Activated T-helper 1 cell treated with Interleukin-2 at 50 U/mL for 16 hours (primary cell): ENCODE data around the gene IGF2.

Experiments used
- DNase-seq: peaks from one replicate; pipeline ENCODE4 v3.0.0-alpha.2; 2020; ENCODE audit warnings: low read depth

Gene IGF2

DNA sequence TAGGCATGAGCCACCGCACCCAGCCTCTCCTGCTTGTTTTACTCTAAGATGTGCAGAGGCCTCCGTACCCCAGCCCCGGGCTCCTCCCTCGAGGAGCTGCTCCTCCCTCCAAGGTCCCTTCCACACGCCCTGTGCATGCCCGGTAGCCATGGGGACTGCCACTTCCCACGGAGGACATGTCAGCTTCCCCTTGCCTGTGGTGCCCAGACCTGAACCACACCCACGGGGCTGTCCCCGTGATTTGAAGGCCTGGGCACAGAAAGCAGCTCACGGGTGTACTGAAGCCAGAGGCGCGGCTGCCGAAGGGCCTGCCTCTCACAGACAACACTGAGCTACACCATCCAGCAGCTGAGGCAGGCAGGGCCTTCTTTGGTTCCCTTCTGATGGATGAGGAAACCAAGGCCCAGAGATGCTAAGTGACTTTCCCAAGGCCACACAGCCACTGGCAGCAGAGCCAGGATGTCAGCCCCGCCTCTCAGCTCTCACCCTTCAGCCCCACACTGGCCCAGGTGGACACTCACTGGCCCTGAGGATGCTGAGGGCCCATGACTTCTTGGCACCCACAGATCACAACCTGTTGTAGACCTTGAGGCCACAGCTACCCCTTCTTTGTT is 14.5 kb upstream of the IGF2 start:
- DNase-seq, result no peak

DNA sequence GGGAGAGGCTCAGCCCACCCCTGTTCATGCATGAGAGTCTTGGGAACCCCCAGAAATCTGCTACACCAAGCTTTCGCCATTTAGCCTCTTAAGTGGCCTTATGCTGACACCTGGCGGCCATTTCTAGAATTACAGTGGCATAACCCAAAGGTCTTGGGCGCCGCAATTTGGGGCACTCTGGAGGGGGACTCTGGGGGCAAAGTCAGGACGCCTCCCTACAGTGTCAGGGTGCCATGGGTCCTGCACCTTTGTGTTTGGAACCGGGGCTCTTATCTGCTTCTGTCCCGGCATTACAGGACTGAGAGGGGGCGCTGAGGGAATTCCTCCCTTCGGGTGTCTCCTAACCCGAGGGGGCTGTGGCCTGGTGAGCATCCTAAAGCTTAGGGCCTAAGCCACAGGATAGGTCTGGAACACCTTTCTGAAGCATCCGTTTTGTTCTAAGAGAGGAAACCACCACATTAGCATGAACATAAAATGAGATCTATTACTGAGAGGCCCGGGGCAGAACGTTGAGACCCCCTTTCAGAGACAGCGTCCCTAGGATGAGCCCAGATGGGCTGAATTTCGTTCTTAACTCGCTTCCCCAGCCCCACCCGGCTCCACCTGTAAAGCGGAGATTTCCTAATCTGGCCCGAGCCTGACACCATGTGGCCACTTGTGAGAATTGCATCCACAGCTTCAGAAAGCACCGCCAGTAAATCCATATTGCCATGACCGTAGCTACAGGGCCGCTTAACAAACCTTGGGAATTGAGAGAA is 12.5 kb upstream of the IGF2 start:
- DNase-seq, result peak; percentile 58

DNA sequence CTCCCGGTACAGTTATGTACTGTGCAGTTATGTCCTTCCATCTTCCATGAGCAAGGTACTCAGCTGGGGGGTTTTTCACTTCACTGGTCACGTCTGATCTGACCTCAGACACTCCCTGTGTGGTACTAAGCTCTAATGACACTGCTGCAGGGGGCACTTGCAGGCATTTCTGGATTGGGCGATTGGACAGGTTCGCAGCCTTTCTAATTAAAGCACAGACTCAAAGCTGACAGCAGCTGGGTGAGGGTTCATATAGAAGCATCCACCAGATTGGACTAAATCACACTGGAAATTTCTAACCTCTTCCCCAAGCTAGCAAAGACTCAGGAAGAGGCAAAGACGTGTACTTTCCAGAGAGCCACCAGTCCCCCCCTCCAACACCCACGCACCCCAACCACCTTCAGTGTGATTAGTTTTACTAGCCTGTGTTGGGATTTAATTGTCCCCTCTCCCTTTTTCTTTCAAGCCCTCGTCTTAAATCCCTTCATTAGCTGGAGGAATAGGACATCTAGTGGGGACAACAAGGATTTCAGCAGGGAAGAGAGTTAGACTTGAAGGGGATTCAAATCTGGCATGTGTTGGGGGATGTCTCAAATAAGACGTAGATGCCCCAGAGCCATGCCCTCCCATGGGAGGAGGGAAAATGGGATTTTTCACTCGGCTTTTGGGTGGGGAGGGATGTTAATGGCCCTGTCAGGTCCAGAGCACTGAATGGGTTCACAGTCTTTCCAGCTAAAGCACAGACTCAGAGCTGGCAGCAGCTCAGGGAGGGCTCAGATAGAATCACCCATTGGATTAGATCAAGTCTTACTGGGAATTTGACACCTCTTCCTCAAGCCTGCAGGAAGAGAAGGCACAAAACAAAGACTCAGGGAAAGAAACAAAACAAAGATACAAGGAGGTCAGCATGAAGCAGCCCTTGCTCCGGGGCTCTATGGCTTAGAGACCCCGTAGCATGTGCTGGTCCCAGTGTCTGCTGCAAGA is 11.0 kb upstream of the IGF2 start:
- no peak for DNase-seq

DNA sequence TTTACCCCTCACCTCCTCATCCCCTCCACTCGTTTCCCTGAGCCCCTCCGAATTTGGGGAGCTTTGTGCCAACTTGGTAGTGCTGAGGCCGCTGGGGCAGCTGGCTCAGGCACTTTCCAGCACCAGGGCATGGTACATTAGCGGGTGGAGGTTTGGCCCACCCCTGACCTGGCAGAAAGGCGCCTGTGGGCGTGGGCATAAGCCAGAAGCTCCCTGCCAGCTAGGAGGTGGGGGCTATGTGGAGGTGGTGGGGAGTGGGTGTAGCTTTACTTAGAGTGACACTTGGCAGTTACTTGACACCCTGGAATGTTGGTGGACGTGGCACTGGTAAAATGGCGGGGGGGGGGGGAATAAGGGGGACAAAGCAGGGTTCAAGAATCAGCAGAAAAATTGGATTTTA is 10.3 kb upstream of the IGF2 start:
- no peak for DNase-seq

DNA sequence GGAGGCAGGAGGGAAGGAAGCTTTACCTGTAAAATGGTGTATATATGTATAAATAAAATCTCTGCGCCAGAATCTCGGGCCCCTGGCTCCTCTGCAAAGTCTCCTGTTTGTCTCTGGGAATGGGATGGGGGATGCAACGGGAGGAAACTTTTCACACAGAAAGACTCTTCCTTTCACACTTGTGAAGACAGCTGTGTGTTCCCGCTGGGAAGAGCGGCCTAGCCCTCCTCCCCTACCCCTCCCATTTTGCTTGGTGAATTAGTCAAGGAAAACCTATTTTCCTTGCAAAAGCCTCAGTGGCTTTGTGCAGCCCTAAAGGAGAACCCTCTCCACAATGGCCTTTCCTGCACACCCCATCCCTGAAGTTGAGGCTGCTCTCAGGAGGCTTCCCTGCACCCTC is 9.4 kb upstream of the IGF2 start:
- DNase-seq, result no peak

DNA sequence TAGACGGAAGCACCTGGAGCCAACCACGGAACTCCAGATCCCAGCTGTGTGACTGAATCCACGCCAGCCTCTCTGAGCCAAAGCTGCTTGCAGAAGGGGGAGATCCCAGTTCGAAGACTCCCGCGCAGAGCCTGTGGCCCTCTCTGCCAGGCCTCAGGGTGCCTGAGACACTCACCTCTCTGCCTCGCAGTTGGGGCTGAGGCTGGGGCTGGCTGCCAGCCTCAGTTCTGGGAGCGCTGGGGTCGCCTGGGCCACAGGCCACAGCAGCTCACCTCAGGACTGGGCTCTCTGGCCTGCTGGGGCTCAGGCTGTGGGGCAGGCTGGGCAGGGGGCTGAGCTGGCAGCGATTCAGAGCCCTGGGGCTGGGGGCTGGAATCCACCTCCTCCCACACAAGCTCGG is 8.2 kb upstream of the IGF2 start:
- no peak for DNase-seq

DNA sequence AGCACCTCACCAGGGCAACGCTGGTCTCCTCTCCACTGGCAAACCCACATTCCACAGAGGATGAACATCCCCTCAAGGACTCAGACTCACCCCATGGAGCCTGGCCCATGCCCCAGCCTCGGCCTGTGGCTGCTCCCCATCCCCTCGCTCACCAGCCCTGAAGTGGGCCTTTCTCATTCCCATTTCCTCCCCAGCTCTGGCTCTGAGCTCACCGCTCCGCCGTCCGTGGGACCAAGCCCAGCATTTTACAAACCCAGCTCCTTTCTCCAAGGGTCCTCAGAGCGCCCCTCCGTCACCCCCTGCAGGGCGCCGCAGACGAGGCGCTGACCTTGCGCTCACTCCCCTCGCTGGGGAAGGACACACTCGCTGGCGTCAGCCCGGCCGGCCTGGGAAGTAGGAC is 6.9 kb upstream of the IGF2 start:
- DNase-seq, result no peak

DNA sequence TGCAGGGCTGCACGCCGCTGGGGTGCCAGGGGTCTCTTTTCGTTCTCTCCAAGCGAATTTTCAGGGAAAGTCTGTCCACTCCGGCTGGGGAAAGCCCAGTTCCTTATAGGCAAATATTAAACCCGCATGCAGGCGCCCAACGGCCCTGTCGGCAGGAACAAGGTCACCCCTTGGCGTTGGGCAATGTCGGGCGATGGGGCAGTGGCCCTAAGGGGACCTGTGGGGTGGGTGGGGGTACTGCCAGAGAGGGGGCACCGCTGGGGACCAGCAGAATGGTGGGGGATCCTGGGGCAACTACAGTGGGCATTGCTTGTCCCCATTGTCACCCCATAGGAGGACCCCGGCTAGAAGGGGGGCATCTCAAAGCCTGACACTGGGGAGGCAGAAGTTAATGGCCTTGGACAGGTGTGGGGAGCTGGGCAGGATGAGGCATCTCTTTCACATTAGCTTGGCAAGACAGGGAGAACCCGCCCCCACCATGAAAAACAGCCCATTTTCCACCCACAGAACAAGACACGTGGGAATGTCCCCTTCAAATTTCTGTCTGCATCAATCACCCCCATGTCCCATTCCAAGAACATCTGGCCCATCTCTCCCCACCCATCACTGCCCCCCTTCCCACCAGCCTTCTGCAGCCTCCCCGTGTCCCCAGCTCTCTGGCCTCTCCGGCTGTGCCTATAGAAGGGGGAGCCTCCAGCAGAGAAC is 5.5 kb upstream of the IGF2 start:
- no peak for DNase-seq

DNA sequence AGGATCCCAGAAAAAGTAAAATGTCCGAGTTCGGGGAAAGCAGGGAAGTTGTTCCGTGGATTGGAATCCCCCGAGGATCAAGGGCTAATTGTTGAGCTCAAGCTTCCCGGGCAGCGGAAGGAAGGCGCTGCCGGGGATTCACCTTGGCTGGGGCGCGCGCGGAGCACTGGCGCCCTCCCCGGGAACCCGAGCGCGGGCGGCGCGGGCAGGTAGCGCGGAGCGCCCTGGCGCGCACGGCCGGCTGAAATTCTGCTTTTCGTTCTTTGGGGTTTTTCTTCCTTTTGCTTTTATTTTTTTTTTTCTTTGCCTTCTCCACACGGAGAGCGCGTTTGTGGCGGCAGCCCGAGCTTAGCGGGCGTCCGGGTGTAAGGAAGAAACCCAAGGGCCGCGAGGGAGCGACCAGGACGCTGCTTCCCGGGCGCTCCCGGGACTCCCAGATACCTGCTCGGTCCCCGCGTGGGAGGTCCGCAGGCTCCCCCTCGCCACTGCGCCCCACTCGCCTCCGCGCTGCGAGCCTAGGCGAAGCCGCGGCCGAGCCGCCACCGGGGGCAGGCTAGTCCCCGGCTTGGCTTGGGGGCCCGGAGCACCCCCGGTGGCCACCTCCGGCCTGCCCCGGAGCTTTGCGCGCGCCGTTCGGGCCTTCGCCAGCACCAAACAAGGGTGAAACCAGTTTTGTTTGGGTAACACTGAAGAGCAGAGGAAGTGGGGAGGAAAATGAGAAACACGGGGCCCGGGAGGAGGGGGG is 4.8 kb upstream of the IGF2 start:
- DNase-seq, result no peak

DNA sequence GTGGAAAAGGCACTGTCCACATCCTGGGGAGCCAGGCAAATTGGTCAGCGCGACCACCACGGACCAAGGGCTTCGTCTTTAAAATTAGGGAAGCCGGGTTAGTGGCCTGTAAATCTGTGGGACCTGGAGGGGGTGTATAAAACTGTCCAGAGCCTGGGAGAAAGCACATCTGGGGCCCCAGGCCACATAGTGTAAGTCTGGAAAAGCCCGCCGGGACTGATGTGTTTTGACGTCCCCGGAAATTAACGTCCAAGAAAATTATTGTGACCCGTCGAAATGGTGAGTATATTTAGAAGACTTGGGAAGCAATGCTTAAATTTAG is 4.2 kb upstream of the IGF2 start:
- DNase-seq, result no peak

DNA sequence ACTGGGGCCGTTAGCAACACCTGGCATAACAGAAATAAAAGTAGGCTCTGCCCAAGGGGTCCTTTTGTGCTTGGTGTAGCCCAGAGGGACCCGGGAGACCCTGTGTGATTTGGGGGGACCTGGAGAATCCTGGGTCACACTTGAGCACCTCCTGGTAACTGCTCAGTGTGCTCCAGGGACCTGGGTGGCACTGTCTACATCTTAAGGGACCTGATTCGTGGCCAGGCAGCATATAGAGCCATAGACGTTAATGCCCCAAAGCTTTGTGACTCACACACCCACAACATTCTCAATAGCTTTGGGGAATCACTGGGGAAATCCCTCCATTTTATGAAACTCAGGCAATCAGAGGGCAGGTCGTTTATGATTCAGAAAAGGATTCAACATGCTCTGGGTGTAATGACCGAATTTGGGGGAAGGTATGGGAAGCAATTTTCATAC is 3.6 kb upstream of the IGF2 start:
- no peak for DNase-seq

DNA sequence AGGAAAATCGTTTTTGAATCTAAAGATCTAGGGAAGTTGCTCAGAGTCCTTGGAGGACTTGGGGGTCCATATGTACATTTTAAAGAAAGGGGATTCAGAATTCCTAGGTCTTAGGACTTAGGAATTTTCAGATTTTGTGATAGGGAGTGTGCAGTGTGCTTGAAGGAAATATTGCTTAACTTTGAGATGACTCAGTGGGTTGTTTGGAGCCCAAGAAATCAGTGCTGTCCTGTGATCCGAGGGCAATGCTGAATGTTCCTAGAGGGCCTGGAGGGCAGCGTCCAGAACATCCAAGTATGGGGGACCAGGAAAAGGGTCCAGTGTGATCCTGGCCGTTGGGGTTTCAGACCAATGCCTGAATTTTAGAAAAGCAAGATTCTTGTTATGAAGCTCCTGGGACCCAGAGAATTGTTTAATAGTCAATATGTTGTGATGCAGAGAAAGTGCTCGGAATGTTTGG is 3.1 kb upstream of the IGF2 start:
- DNase-seq, result no peak

DNA sequence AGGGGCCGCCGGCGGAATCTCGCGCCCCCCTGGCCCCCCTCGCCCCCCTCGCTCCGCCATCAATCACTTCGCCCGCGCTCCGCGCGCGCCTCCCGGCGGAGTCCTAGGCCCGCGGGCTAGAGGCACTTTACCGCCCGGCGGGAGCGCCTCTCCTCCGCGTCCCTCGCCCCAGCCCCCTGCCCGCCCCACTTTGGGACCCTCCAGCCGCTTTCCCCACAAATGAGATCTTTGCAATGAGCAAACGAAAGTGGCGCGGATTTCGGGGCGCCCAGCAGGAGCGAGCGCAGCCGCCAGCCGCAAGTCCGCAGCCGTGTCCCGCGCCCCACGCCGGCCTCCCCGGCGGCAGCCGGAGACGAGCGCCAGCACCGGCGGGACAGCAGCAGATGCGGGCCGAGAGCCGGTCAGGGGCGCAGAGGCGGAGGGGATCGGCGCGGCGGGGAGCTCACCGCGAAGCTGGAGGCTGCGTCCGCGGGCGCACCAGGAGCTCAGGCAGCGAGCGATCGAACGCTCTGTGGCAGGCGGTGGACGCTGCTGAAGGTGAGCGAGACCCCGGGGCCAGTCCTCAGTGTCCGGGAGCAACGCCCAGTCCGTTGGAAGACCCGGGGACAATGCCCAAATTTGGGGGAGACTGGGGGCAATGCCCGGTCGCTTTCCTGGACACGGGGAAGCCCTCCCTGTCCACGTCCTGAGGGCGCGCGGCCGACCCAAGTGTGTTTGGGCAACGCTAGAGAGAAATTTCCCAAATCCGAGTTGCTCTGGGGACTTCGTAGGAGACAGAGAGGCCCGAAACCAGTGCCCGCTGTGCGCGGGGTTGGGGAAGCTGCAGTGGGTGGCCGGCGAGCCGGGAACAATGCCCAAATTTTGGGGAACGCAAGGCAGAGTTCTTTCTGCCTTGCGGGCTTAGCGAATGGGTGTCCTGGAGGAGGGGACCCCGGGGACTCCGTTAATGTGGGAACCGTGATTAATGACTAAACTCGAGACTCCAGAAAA is 1.5 kb upstream of the IGF2 start:
- DNase-seq, result no peak

DNA sequence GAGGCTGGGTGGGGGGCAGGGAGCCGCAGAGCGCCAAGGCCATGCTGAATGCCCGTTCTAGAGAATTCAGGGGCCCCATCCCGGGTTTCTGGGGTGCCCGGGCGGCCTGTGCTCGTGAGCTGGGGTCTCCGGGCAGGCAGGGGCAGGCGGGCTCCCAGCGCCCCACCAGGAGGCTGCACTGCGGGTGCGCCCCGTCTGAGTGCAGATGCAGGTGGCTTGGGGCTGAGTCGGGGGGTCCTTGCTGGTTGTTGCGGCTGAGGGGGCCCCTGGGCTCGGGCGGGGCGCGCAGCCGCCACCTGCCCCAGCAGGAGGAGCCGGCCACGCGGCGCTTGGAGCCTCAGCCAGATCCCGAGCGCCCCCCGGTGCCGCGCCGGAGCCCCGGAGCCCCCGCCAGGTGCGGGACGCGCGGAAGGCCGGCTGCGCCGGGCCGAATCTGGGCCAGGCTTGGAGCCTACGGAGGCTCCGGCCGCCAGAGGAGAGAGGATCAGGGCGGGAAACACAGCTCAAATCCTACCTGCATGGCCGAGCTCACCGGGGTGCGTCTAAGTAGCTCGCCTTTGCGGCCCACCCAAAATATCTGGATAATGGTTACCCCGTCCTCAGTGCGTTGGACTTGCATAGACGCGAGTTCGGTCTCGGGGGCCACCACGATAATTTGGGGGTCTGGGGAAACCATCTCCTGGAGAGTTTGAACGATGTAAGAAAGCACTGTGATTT is 590 bp upstream of the IGF2 start:
- DNase-seq, result no peak

DNA sequence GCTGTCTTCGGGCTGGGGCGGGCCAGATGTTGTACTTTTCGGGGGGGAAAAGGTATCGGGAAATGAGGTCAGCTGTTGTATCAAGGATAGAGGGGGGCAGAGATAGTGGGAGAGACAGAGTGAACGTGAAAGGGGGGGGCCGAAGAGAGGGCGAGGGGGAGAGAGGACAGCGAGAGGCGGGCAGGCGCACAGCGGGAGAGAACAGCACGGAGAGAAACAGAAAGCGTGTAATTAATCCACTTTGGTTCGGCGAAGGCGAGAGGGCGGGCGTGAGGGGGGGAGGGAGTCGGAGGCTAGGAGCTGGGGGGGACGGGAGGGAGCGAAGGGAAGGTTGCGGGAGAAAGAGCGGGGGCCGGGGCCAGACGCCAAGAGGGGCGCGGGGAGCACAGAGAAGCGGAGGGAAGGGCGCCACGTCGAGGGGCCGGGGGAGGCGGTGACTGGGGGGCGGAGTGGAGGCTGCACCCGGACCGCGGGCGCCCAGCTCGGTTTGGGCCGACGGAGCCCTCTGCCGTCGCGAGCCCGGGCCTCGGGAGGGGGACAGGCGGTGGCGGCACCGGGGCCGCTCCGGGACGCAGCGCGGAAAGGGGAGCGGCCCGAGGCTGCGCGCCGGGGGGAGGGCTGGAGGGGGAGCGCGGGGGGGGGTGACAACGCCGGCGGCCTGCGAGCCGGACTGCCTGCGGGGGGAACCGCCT is 612 bp downstream of the IGF2 start:
- no peak for DNase-seq

DNA sequence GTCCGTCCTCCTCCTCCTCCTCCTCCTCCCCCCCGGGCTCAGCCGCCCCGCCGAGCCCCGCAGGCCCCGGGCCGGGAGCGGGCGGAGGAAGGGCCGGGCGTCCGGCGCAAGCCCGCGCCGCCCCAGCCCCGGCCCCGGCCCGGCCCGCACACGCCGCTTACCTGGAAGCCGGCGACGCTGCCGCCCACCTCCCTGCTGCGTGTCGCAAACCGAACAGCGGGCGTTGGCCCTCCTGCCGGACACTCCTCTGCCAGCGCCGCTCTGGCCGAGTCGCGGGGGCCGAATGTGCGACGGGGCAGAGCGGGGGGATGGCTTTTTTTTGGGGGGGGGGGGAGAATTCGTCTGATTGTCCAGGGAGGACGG is 1.1 kb downstream of the IGF2 start:
- no peak for DNase-seq

DNA sequence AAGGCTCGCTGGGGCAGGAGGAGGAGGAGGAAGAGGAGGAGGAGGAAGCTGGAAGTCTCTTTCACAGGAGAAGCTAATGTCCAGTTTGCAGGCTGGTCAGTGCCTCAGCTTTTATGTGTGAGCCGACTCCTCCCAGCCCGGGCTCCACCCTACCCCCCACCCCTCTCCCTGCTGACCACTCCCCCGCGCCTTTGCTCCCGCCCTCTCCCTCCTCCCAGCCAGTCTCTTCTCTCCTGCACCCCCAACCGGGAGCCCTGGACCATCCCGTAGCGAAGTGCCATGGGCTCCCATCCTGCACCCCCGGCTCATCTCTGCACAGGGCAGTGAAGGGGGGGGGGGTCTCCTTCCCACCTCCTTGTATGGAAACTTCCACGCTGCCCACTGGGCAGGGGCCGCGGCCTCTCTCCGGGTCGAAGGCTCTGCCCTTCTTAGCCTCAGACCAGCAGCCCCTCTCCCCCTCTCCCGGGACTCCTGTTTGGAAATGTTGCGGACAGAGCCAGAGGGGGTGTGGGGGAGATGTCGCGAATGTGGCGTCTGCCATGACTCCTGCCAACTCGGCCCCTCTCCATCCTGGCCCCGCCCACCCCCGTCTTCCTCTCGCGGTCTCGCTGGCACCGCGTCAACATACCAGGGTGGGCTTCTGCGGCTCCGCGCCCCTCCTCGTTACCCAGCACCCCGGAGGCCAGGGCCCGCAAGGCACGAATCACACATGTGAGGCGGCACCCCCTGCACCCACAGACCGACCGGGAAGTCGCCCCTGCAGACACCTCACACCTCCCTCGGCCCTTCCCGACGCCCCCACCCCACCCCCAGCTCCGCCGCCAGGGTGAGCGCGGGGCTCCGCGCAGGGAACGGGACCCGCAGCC is 1.8 kb downstream of the IGF2 start:
- DNase-seq, result no peak

DNA sequence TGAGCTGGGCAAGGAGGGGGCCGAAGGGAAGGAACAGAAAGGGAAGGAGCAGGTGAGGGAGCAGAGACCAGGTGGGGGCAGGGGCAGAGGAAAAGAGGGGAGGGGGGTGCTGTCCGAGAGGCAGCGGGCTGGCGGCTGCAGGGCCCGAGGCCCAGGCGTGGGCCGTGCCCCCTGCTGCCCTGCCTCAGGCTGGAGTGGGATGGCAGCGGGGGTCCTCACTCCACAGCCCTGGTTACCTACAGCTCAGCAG is 2.3 kb downstream of the IGF2 start:
- DNase-seq, result no peak
